ENCODE measurements around the gene DUSP22.

Gene DUSP22

GRCh38 chr6:333379-334002 is 41.2 kb downstream of the DUSP22 start:
- intact Hi-C loops (cut with DNase I), result no loop called here
- peak in 2 of 10 donors; percentile 72 to 75 for DNase-seq

DNA sequence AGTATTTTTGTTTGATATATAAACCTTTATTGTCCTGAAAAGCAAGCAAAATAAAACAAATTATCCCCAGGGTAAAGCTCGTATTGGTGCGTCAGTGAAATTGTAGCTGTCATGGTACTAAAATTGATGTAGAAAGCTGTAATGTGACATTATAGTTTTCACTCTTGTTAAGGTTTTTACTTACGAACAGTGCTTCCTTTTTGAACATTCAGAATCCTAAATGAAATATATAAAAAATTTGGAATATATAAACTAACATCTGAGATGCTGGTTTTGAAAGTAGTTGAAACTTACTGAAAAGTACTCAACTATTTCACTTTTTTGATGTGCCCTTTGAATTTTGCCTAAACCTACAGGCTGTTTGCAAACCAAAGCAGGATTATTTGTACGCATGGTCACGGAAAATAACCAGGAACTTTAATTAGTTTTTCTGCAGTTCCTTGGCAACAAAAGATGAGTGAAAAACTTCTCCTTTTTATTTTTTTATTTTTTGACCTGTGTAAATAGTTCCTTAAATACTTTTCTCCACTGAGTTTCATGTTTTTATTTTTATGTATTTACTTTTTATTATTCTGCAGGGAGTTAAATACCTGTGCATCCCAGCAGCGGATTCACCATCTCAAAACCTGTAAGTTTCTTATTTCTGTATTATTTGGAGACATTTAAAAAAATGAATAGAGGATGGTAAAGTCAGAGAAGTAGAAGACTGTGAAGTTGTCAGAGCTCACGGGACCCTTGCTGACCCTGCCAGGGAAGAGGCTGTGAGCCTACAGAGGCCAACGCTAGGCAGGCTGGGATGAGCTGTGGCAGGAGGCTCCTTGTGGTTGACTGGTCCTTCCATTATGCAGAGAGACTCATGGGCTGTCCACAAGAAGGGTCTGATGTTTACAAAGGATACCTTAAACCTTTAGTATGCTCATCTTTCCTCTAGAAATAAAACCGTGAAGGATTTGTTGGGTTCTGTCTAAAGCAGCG is 42.5 kb downstream of the DUSP22 start:
- no peak for DNase-seq
- intact Hi-C loops (cut with DNase I), result no loop called here

- DNase-seq, result peak in 3 of 10 donors; percentile 54 to 87 (median 72)
- intact Hi-C loops (cut with DNase I), result no loop called here
These were observed 43.3 kb downstream of the DUSP22 start for GRCh38 chr6:335572-335971.

- DNase-seq, result peak in 2 of 10 donors; percentile 32 to 61
- intact Hi-C loops (cut with DNase I), result no loop called here
These were observed 44.1 kb downstream of the DUSP22 start for GRCh38 chr6:336159-337114.

- peak in 1 of 10 donors; percentile 12 for DNase-seq
- intact Hi-C loops (cut with DNase I), result no loop called here
These were observed 45.6 kb downstream of the DUSP22 start for GRCh38 chr6:337805-338368.

- intact Hi-C loops (cut with DNase I), result no loop called here
- DNase-seq, result no peak
These were observed 46.6 kb downstream of the DUSP22 start for GRCh38 chr6:338815-339262.

- DNase-seq, result no peak
- intact Hi-C loops (cut with DNase I), result no loop called here
These were observed 47.2 kb downstream of the DUSP22 start for GRCh38 chr6:339480-339879.

- DNase-seq, result peak in 1 of 10 donors; percentile 43
- intact Hi-C loops (cut with DNase I), result no loop called here
These were observed 48.1 kb downstream of the DUSP22 start for GRCh38 chr6:340186-340955.

- peak in 3 of 10 donors; percentile 47 to 86 (median 79) for DNase-seq
- intact Hi-C loops (cut with DNase I), result no loop called here
These were observed 48.9 kb downstream of the DUSP22 start for GRCh38 chr6:340991-341827.

- DNase-seq, result no peak
- intact Hi-C loops (cut with DNase I), result no loop called here
These were observed 49.9 kb downstream of the DUSP22 start for GRCh38 chr6:341914-342831.

GRCh38 chr6:342832-343179 is 50.5 kb downstream of the DUSP22 start:
- intact Hi-C loops (cut with DNase I), result no loop called here
- DNase-seq, result no peak

GRCh38 chr6:343226-343935 is 51.1 kb downstream of the DUSP22 start:
- no peak for DNase-seq
- intact Hi-C loops (cut with DNase I), result no loop called here

DNA sequence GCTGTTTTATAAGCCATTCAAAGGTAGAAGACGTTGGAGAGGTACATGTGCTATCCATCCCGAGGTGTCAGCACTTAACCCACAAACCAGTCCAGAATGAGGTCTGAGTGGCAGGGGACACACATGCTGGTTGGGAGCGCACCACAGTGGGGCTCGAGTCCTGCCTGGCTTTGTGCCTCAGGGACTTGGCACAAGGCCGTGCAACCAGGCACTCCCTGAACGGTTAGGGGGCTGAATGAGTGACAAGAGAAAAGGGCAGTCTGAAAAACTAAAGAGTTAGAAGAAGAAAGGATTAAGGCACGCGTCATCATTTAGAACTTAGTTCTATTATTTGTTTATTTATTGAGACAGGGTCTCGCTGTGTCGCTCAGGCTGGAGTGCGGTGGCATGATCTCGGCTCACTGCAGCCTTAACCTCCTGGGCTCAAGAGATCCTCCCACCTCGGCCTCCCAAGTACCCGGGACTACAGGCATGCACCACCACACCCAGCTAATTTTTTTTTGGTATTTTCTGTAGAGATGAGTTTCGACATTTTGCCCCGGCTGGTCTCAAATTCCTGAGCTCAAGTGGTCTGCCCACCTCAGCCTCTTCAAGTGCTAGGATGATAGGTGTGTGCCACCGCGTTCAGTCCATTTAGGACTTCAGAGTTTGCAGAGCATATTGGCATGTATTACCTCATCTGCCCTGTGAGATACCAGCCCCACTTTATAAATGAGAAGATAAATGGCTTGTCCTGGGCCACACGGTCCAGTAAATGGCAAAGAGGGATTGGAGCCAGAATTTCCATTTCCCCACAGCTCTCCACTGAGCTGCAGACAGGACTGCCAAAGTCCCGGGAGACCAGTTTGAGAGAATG is 51.9 kb downstream of the DUSP22 start:
- intact Hi-C loops (cut with DNase I), result no loop called here
- peak in 1 of 10 donors; percentile 57 for DNase-seq

DNA sequence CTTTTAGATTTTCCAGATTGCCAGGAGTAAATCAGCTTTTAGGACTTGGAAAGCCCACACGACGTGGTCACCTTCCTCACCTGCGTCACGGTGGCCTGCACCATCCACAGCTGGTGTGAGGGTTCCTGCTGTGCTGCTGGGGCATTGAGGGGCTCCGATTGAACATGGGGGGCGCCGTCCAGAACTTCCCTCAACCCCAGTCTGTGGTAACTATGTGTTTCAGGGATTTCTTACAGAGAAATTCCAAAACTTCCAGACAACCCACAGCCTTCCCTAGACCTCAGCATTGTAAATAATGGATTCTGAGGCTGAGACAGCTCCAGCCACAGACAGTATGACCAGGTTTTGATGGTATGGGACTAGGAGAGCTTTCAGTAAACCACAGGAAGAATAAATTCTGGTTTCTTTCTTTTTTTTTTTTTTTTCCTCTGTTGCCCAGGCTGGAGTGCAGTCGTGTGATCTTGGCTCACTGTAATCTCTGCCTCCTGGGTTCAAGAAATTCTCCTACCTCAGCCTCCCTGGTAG is 52.6 kb downstream of the DUSP22 start:
- peak in 1 of 10 donors; percentile 61 for DNase-seq
- intact Hi-C loops (cut with DNase I), result no loop called here

- peak in 1 of 10 donors; percentile 77 for DNase-seq
- intact Hi-C loops (cut with DNase I), result no loop called here
These were observed 53.6 kb downstream of the DUSP22 start for GRCh38 chr6:345747-346385.

All from posterior cingulate gyrus (tissue), 11 donors.